ENCODE data around the gene LRRC27.

The LRRC27 gene

DNA sequence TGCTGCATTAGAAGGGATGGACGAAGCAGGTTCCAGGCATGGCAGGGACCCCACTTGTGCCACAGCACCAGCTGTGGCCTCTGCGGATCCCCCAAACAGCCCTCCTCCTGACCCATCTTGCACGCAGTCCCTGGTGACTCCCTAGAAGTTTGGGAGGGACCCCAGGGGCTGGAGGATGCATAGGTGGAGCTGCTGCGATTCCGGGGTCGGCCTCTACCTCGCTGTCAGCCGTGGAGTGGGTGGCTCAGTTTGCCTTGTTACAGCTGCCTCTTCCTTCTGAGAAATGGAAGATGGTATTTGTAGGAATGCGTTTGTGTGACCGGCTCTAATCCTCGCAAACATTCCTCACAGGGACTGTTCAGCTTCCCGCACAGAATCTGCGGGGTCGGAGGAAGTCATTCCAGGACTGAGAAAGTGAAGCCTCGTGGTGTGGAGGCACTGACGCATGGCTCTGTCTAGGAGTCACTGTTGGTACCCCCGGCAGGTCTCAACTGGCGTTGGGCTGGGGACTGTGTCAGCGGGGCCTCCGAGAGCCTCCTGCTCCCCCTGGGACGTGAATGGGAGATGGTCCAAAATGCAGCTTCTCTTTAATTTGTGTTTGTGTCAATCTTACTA is 82.5 kb downstream of the LRRC27 start:
- H3K27ac ChIP-seq, result no peak overlapping the region
- TF ChIP-seq, protein P1, sequence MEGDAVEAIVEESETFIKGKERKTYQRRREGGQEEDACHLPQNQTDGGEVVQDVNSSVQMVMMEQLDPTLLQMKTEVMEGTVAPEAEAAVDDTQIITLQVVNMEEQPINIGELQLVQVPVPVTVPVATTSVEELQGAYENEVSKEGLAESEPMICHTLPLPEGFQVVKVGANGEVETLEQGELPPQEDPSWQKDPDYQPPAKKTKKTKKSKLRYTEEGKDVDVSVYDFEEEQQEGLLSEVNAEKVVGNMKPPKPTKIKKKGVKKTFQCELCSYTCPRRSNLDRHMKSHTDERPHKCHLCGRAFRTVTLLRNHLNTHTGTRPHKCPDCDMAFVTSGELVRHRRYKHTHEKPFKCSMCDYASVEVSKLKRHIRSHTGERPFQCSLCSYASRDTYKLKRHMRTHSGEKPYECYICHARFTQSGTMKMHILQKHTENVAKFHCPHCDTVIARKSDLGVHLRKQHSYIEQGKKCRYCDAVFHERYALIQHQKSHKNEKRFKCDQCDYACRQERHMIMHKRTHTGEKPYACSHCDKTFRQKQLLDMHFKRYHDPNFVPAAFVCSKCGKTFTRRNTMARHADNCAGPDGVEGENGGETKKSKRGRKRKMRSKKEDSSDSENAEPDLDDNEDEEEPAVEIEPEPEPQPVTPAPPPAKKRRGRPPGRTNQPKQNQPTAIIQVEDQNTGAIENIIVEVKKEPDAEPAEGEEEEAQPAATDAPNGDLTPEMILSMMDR (IDR thresholded peaks at IDR 0.05), result no peak
- DNase-seq (ENCODE audit: low spot score), result no peak
- H3K4me3 ChIP-seq, result no peak overlapping the region

DNA sequence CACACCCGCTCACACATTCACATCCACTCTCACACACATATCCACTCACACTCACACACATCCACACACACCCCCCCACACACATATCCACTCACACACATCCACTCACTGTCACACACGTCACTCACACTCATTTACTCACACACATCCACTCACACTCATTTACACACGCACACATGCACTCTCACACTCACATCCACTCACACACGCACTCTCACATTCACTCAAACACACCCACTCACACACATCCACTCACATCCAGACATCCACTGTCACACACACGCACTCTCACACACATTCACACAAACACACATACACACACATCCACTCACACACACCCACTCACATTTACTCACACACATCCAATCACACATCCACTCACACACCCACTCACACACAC is 83.3 kb downstream of the LRRC27 start:
- Histone ChIP-seq H3K27ac (no peak overlapping the region), H3K4me3 (no peak overlapping the region)
- no peak for DNase-seq (ENCODE audit: low spot score)
- TF ChIP-seq, protein P1 (IDR thresholded peaks at IDR 0.05), result no peak

DNA sequence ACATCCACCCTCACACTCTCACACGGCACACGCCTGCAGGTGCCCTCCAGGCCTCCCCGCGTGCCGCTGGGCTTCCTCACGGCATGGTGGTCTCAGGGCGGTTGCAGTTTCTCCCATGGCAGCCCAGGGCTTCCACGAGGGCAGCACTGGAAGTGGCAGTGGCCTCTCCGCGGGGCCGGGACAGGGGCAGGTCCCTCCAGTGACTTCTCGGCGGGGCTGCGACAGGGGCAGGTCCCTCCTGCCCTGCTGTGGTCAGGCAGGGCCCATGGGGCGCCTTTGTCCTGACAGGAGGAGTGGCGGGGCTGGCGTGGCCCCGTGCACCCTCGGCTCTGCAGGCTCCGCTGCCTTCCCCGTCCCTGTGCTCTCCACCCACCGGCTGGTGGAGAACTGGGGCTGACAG is 84.0 kb downstream of the LRRC27 start:
- H3K27ac ChIP-seq, result no peak overlapping the region
- H3K4me3 ChIP-seq, result no peak overlapping the region
- DNase-seq (ENCODE audit: low spot score), result no peak
- TF ChIP-seq, protein P1 (IDR thresholded peaks at IDR 0.05), result no peak

DNA sequence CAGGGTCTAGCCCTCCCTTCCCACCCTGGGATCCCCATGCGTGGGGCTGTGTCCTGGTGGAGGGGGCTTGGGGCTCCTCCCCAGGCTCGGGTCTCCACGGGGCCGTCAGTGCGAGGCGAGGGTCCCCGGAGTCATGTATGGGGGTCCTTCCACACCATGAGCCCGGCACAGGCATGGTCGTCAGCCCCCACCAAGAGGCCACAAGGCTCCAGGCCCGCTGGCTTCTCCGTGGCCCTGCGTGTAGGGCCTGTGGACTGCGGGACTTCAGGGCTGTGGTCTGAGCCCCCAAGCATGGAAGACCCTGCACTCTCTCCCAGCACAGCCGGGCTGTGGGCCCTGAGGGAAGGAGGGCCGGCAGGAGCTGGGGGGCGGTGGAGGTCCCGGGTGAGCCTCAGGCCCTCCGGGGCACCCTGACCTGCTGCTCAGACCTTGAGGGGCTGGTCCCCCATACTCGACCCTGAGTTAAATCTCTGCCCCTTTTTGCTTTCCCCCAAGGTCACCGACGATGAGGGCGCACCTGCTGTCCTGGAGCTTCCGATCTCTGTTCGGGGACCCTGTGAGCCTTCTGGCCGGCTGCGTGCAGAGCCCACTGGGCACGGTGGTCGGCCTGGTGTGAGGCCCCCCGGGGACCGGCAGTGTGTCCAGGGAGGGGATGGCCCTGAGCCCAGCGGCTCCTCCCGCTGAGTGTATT is 84.7 kb downstream of the LRRC27 start:
- DNase-seq (ENCODE audit: low spot score), result no peak
- H3K4me3 ChIP-seq, result no peak overlapping the region
- H3K27ac ChIP-seq, result peak overlapping the region in 1 of 2 donors; percentile 58
- TF ChIP-seq, protein P1 (IDR thresholded peaks at IDR 0.05), result no peak

DNA sequence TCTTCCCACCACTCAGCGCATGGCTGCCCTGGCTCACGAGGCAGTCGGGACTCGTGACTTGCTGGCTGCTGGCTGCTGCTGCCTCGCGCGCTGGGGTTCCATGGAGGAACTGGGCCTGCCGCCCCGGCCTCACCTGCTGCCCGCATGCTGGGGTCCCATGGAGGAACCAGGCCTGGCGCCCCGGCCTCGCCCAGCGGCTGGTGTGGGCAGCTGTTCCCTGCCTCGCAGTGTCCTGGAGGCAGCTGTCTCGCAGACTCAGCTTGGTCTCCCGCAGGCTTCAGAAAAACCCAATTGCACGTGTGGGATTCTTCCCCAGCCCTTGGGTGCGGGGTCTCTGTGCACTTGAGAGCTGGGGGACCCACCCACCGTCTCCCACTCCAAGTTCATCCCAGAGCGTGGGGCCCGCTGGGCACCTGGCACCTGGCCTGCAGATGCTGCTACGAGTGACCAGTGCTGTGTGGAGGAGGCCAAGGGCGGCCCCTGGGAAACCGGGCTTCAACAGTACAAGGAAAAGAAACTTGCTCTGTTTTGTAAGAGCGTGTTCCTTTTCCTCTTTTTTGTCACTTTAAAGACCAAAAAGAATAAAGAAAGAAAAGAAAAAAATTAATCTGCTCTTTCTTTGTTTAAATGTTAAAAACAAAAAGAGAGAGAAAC is 85.4 kb downstream of the LRRC27 start:
- Histone ChIP-seq H3K4me3 (no peak overlapping the region), H3K27ac (peak overlapping the region; percentile 36 to 58)
- TF ChIP-seq, protein P1 (IDR thresholded peaks at IDR 0.05), result no peak
- DNase-seq (ENCODE audit: low spot score), result no peak

DNA sequence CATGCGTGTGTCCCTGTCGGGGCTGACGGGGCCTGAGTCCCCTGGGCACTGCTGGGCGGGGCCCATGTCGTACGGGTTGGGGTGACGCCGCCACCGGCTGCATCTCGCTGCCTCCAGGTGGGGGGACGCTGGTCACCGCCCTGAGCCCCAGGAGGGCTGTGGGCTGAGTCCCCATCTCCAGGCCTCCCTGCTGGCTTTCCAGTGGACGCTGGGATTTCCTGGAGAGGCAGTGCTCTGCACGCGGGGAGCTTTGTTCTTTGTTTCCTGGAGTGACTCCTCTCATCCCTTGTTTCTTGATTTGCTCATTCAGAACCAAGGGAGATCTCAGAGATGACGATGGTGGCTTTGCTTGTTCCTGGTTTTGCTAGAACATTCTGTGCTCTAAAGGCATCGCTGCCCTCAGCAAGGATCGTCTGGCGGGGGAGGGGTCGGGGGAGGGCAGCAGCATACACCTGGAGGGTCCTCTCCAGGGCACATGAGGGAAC is 86.0 kb downstream of the LRRC27 start:
- peak overlapping the region; percentile 36 to 88 for H3K27ac ChIP-seq
- TF ChIP-seq, protein P1 (IDR thresholded peaks at IDR 0.05), result no peak
- no peak overlapping the region for H3K4me3 ChIP-seq
- DNase-seq (ENCODE audit: low spot score), result no peak

Measured in coronary artery (tissue), 2 donors.